Dermis microvascular lymphatic vessel endothelial cell (primary cell): ENCODE results near the gene ARHGAP9. TPM values are rescaled to one million over a fixed set of nuclear protein-coding genes. Genes with fewer than 3 reads are reported as not detected.
A peak's percentile ranks its signal among the peaks of the same experiment; 100 is the strongest.
"Not testable (repeated sequence)": the region's sequence is repeated elsewhere in the genome, so short reads cannot be mapped to it uniquely, and the experiment has no call there.

ENCODE experiments used
- DNase-seq, 2 donors: peaks; one replicate each; pipeline versions ENCODE4 v3.0.0 to v3.0.0-alpha.2; 2010; ENCODE audit warnings: low read depth in 2 of 2
- total RNA-seq: library from RNA; depleted of rRNA; stranded (reverse); fragments of >200 nt; gene quantifications from 2 replicates; pipeline ENCODE4 v1.2.1, GENCODE V29; 2014

The ARHGAP9 gene
- total RNA-seq, 1 donor from 2014 or later, result not detected

DNA sequence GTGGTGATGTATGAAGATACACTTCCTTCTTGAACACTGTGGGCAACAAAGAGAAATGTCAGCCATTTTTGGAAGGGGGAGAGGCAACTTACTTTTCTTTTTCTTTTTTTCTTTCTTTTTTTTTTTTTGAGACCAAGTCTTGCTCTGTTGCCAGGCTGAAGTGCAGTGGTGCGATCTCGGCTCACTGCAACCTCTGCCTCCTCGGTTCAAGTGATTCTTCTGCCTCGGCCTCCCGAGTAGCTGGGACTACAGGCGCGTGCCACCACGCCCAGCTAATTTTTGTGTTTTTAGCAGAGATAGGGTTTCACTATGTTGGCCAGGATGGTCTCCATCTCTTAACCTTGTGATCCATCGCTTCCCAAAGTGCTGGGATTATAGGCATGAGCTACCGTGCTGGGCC lies 38.1 kb upstream of the ARHGAP9 start:
- not testable (repeated sequence) for DNase-seq

GRCh38 chr12:57517187-57517586 lies 37.5 kb upstream of the ARHGAP9 start:
- DNase-seq, result peak in 1 of 2 donors; percentile 50

- no peak for DNase-seq
Measured at GRCh38 chr12:57516617-57517153, 37.0 kb upstream of the ARHGAP9 start.

GRCh38 chr12:57515934-57516541 lies 36.4 kb upstream of the ARHGAP9 start:
- no peak for DNase-seq

GRCh38 chr12:57515408-57515933 lies 35.8 kb upstream of the ARHGAP9 start:
- DNase-seq, result no peak

GRCh38 chr12:57514720-57515407 lies 35.2 kb upstream of the ARHGAP9 start:
- peak in 1 of 2 donors; percentile 39 for DNase-seq

DNA sequence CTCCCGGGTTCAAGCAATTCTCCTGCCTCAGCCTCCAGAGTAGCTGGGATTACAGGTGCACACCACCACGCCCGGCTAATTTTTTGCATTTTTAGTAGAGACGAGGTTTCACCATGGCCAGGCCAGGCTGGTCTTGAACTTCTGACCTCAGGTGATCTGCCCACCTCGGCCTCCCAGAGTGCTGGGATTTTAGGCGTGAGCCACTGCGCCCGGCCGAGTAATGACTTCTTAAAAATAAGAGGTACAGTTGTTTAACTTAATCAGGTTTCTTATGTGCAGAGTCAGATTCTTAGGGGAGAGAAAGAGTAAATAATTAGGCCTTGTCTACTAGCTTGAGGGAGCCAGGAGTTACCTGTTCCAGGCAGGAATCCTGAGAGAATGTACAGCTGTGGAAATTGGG lies 34.6 kb upstream of the ARHGAP9 start:
- DNase-seq, result not testable (repeated sequence)

GRCh38 chr12:57513677-57514076 lies 34.0 kb upstream of the ARHGAP9 start:
- not testable (repeated sequence) for DNase-seq

- DNase-seq, result no peak
Measured at GRCh38 chr12:57513266-57513665, 33.6 kb upstream of the ARHGAP9 start.

GRCh38 chr12:57512665-57513064 lies 33.0 kb upstream of the ARHGAP9 start:
- DNase-seq, result no peak

- DNase-seq, result no peak
Measured at GRCh38 chr12:57511588-57512325, 32.1 kb upstream of the ARHGAP9 start.

- DNase-seq, result no peak
Measured at GRCh38 chr12:57511161-57511560, 31.5 kb upstream of the ARHGAP9 start.

DNA sequence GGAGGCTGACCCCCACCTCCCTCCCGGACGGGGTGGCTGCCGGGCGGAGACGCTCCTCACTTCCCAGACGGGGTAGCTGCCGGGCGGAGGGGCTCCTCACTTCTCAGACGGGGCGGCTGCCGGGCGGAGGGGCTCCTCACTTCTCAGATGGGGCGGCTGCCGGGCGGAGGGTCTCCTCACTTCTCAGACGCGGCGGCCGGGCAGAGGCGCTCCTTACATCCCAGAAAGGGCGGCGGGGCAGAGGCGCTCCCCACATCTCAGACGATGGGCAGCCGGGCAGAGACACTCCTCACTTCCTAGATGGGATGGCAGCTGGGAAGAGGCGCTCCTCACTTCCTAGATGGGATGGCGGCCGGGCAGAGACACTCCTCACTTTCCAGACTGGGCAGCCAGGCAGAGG lies 28.1 kb upstream of the ARHGAP9 start:
- not testable (repeated sequence) for DNase-seq

GRCh38 chr12:57506541-57506940 lies 26.9 kb upstream of the ARHGAP9 start:
- not testable (repeated sequence) for DNase-seq

DNA sequence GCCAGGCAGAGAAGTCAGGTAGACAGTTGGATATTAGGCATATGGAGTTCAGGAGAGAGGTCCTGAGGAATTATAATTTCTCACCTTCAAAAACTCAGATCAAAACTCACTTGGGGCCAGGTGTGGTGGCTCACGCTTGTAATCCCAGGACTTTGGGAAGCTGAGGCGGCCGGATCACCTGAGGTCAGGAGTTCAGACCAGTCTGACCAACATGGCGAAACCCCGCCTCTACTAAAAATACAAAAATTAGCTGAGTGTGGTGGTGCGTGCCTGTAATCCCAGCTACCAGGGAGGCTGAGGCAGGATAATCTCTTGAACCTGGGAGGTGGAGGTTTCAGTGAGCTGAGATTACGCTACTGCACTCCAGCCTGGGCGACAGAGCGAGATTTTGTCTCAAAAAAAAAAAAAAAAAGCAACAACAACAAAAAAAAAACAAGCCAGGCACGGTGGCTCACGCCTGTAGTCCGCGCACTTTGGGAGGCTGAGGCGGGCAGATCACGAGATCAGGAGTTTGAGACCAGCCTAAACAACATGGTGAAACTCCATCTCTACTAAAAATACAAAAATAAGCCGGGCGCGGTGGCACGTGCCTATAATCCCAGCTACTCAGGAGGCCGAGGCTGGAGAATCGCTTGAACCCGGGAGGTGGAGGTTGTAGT lies 22.8 kb upstream of the ARHGAP9 start:
- not testable (repeated sequence) for DNase-seq

- no peak for DNase-seq
Measured at GRCh38 chr12:57500213-57500612, 20.5 kb upstream of the ARHGAP9 start.

GRCh38 chr12:57498571-57498970 lies 18.9 kb upstream of the ARHGAP9 start:
- no peak for DNase-seq

GRCh38 chr12:57498132-57498502 lies 18.5 kb upstream of the ARHGAP9 start:
- no peak for DNase-seq

DNA sequence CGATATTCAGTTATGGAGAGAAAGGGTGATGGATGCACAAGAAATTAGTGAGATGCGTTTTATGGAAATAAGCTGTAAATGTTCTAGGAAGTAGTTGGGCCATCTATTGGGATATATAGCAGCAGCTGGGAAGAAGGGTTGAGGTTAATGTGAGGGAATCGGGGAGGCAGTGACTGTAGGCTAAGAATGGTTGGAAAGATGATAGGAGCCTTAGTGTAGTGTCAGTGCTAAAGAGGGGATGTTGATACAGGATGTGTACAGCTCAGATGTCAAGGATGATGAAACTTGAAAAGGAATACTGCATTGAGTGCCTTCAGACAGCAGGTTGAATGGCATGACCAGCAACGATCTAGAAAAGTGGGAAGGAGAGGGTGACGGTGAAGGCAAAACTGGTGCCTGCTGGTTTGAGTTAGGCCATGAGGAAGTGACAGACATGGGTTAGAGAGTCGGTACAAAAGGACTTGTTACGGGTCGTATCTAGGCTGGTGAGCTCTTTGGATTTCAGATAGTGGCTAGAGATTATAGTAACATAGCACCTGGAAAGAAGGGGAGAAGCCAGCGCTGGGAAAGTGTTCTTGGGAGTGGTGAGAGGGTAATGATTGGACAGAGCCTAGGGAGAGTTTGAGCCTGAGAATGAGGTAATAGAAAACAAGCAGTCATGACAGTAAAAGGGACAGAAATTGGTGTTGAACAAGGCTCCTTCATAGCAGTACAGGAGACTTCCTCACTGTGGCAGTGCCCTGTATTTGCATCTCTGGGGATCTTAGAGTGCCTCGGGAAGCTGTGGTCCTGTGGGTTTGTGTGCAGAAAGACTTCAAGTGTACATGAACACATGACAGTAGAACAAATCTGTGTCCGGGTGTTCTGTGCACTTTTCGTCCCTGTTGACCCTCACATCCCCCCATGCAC lies 17.8 kb upstream of the ARHGAP9 start:
- no peak for DNase-seq

DNA sequence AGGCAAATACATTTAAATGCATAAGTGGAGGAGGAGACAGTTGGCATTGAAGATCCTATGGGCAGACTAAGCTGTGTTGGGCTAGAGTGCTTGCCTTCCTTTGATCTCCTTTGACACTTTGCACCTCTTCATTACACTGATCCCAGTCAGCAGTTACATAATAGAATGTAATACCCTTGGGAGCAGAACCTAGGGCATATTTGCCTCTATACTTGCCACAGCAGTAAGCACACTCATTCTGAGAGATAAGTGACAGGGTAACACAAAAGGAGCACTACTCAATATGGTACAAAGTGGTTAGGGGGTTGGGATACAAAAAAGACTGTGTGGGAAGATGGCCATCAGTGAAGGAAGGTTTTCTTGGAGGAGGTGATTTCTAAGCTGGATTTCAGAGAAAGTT lies 17.2 kb upstream of the ARHGAP9 start:
- no peak for DNase-seq
